VCaP (cell line): Measurements from ENCODE around the gene PRKG1.

Experiments used
- H3K27ac ChIP-seq: fragments of 450-650 bp; 2 replicates; pipeline ENCODE4 v1.5.1; 2017
- CTCF ChIP-seq: fragments of 450-650 bp; conservative IDR thresholded peaks from 2 replicates; pipeline ENCODE4 v1.5.1; 2017; ENCODE audit warnings: mild to moderate bottlenecking, moderate library complexity

PRKG1 gene

GRCh38 chr10:51523440-51523839, 449.2 kb downstream of the PRKG1 start:
- TF ChIP-seq CTCF, result 0 out of 2 replicates have a peak, but pooled peaks have one; percentile 15

GRCh38 chr10:51524041-51524440, 449.8 kb downstream of the PRKG1 start:
- H3K27ac ChIP-seq, result no peak overlapping the region
- TF ChIP-seq CTCF, result no peak

More at GRCh38 chr10:51523440-51523839, 449.2 kb downstream of the PRKG1 start:
- H3K27ac ChIP-seq, result no peak overlapping the region

GRCh38 chr10:51527522-51528219, 453.4 kb downstream of the PRKG1 start:
- no peak for TF ChIP-seq CTCF

GRCh38 chr10:51528527-51528926, 454.2 kb downstream of the PRKG1 start:
- no peak overlapping the region for H3K27ac ChIP-seq
- no peak for TF ChIP-seq CTCF

More at GRCh38 chr10:51527522-51528219, 453.4 kb downstream of the PRKG1 start:
- no peak overlapping the region for H3K27ac ChIP-seq

- no peak overlapping the region for H3K27ac ChIP-seq
- TF ChIP-seq CTCF, result no peak
Observed at GRCh38 chr10:51530541-51530940, 456.3 kb downstream of the PRKG1 start.

GRCh38 chr10:51532044-51532443, 457.8 kb downstream of the PRKG1 start:
- TF ChIP-seq CTCF, result no peak

GRCh38 chr10:51542853-51543252, 468.6 kb downstream of the PRKG1 start:
- no peak for TF ChIP-seq CTCF

More at GRCh38 chr10:51532044-51532443, 457.8 kb downstream of the PRKG1 start:
- H3K27ac ChIP-seq, result no peak overlapping the region

More at GRCh38 chr10:51542853-51543252, 468.6 kb downstream of the PRKG1 start:
- H3K27ac ChIP-seq, result no peak overlapping the region
